Stimulated activated CD8-positive, alpha-beta memory T cell treated with anti-CD3 and anti-CD28 coated beads, Interleukin-4, amount 100 ng/mL, for 1 hour (primary cell): ENCODE data around the gene RPL32.
A peak's percentile ranks its signal among the peaks of the same experiment; 100 is the strongest.
"Not testable (repeated sequence)": the region's sequence is repeated elsewhere in the genome, so short reads cannot be mapped to it uniquely, and the experiment has no call there.

ENCODE experiments used
- DNase-seq, 2 donors: peaks; one replicate each; pipeline ENCODE4 v3.0.0-alpha.2; 2020; ENCODE audit warnings: low read depth in 2 of 2, low spot score in 1 of 2

Gene RPL32

DNA sequence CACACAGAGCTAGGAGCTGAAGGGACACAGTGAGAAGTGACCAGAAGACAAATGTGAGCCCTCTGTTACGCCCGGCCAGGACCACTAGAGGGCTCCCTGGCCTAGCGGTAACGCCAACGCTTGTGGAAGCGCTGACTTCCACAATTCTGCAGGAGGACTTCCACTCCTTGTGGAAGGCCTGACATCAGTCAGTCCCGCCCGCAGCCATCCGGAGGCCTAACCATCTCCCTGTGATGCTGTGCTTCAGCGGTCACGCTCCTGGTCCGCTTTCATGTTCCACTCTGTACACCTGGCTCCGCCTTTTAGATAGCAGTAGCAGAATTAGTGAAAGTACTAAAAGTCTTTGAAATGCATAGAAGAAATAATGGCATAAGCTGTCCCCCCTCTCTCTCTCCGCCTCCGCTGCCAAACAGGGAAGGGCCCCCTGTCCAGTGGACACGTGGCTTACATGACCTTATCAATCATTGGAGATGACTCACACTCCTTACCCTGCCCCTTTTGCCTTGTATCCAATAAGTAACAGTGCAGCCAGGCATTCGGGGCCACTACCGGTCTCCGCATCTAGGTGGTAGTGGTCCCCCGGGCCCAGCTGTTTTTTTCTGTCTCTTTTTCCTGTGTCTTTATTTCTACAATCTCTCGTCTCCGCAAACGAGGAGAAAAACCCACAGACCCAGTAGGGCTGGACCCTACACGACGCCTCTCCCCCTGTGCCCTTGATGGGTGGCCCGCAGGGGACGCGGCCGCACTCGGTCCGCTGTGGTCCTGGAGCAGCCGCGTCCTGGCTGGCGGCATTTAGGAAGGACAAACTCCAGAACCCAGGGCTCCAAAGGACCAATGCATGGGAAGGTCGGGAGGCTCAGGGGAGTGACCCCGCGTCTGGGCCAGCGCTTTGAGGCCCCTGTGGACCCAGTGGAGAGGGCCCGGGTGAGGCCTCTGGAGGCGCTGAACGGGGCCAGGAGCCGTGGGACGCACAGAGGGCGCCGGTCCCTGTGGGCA, 27.0 kb upstream of the RPL32 start:
- peak; percentile 26 to 32 for DNase-seq

DNA sequence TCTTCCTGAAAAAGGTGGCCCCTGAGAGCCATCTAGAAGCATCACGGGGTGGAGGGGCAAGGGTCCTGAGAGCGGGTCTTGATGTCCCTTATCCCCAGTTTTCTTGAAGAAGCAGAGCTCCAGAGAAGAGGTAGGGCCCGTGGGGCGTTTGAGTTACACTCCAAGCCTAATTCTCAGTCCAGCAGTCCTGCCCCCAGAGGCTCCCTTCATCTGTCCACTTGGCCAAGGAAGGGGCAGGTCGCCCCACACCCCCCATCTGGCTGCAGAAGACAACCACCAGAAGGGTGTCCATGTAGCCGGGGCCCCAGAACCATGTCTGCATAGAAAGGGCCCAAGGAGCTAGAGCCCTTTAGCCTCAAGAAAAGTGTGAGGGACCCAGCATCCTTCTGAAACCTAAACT, 25.5 kb upstream of the RPL32 start:
- no peak for DNase-seq

DNA sequence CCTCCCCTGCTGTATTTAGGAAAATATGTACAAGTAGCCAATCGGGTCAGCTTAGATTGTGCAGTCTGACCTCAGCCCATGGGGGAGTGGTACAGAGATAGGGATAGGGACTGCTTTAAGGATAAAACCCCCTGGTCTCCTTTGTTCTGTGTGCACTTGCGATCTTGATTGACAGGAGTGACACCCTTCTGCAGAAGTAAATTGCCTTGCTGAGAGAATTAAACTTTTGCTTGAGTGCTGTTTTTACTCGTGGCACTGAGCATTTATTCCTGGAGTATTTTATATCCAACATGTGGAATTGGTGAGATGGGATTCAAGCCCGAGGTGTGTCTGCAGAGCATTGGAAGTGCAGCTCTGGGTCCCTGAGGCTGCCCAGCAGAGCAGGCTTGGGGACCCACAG, 23.9 kb upstream of the RPL32 start:
- no peak for DNase-seq

DNA sequence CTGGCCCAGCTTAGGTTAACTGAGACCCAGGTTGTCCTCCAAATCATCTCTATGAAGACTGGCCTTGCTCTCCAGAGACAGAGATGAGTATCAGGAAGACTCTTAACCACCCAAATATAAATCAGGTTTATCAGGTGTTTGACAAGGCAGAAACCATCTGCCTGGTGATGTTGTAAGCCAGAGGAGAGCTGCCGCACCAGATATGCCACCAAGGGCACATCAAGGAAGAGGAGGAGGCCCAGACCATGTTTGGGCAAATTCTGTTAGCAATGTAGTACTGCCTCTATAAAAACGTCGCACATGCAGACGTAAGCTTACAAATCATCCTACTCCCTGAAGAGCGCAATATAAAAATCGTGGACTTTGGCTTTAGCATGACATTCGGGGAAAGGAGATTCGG, 21.0 kb upstream of the RPL32 start:
- DNase-seq: no peak

DNA sequence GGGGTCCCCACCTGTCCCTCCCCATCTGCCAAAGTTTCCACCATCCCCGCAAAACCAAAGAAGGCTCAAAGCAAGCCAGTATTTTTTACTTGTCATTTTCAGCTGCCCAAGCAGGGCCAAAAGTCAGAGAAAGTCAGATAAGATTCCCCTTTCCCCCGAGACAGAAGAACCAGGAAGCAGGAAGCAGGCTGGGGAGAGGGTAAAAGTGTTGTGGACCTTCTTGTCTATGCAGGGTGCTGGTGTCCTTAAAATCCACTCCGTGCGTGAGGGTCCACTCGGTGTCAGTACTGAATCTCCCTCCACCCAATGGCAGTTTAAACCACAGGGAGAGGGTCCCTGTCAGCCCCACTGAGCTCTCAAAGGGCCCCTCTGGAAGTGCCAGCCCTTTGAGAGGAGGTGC, 20.2 kb upstream of the RPL32 start:
- no peak for DNase-seq

DNA sequence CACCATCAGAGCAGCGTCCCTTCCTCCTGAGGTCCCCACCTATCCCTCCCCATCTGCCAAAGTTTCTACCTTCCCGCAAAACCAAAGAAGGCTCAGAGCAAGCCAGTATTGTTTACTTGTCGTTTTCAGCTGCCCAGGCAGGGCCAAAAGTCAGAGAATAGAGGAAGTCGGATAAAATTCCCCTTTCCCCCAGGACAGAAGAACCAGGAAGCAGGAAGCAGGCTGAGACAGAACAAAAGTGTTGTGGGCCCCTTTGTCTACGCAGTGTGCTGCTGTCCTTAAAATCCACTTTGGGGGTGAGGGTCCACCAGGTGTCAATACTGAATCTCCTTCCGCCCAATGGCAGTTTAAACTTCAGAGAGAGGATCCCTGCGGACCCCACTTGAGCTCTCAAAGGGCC, 18.5 kb upstream of the RPL32 start:
- no peak for DNase-seq

DNA sequence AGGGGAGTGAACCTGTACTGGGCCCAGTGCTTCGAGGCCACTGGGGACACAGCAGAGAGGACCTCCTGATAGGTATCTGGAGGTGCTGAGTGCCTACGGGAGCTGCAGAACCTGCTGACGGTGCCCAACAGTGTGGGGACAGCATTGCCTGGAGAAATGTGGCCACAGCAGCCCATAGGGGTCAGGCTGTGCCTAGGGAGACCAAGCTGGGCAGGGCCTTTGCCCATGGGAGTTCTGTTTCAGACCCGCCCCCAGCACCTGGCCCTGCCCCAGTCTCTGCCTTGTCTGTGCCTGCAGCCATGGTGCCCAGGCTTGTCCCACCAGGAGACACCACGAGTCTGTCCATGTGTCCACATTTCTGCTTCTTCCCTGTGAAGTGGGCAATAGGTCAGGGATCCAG, 15.3 kb upstream of the RPL32 start:
- DNase-seq: no peak

DNA sequence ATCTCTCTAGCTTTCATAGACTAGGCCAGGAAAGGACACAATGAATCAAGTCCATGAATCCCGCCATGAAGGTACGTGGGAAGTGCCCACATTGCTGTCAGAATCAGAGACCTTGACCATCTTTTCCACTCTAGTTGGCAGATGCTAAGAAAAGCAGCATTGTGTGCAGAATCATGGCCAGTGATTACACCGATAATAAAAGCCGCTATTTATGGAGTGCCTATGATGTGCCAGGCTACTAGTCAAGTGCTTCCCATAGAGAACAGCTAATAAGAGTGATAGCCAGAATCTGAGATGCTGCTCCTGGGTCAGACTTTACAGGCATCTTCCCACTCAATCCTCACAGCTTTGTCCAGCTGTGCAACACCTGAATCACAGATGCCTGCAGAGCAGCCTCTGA, 13.2 kb upstream of the RPL32 start:
- no peak for DNase-seq

DNA sequence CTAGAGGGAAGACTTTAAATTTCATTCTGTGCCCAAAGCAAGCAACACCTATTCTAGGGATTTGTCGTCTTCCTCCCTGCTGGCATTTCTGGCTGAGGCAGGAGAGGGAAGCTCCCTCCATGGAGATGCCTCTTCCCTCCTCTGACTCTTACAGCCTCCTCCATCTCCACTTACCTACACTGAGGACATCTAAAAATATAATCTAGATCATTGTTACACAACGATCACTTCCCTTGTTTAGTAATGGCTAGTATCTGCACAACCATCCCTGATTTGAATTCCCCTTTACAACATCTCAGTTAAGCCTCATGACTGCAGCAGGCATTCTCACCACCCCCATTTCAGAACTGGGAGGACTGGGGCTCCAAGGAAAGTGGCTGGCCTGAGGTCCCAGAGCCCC, 12.5 kb upstream of the RPL32 start:
- DNase-seq: not testable (repeated sequence)

DNA sequence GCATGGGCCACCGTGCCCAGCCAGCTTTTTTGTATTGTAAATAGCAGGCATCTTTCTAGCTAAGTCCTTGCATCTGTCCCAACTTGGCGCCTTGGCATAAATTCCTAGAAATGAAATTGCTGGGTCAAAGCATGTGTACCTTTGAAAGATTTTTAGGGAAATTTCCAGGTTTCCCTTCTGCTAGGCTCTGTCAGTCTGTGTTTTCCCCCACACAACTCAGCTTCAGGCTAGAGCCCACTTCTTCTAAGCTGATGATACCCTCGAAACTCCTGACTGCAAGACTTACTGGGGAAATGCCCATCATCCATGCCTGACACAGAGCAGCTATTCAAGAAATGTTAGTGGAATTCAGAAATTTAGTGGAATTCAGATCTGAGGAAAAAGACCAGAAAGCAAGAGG, 10.8 kb upstream of the RPL32 start:
- no peak for DNase-seq

DNA sequence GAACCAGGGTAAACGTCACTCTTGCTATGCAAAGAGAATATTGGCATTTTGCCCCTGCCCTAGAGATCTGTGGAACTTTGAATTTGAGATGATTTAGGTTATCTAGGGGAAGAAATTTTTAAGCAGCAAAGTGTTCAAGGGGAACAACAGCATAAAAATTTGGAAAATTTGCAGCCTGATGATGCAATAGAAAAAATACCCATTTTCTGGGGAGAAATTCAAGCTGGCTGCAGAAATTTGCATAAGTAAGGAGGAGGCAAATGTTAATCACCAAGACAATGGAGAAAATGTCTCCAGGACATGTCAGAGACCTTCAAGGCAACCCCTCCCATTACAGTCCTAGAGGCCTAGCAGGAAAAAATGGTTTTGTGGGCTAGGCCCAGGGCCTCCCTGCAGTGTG, 4.4 kb upstream of the RPL32 start:
- DNase-seq: no peak

DNA sequence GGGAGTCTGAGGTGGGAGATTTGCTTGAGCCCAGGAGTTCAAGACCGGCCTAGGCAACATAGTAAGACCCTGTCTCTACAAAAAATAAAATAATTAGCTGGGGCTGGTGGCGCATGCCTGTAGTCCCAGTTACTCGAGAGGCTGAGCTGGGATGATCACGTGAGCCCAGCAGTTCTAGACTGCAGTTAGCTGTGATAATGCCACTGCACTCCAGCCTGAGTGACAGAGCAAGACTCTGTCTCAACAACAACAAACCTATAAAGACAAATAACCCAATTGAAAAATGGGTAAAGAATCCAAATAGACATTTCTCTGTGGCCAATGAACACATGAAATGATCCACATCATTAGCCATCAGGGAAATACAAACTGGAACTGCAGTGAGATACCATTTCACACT, 1.1 kb upstream of the RPL32 start:
- DNase-seq: no peak

DNA sequence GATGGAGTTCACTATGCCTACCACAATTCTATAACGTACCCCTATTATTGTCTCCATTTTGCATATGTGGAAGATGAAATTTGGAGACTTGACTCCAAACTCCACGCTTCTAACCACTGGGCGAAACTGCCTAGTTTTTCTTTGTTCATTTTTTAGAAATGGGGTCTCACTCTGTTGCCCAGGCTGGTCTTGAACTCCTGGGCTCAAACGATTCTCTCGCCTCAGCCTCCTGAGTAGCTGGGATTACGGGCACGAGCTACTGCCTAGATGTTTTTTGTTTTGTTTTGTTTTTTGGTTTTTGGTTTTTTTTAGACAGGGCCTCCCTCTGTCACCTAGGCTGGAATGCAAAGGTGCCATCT, 584 bp upstream of the RPL32 start:
- DNase-seq: no peak

DNA sequence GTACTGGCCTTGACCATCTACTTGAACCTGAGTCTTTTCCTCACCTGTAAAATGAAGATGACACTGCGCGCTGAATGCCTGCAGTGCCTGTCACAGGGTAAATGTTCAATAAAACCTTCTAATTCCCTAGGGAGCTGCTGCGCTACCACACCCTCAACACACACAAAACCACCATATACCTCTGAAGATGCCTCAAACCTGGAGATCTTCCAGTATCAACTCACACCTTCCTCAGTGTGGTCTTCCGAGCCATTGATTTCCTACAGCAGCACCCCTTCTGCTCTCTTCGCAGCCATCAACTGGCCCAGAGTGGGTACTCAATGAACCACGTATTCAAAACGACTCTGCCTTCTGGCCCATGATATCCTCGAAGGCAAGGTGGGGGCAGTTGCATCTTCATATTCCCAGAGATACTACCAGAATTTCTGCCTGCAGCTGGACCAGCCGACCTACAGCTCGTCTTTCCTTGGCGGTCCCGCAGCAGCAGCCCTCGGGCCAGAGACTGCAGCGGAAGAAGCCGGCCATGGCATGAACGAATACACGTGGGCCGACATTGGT, 695 bp downstream of the RPL32 start:
- DNase-seq: no peak

DNA sequence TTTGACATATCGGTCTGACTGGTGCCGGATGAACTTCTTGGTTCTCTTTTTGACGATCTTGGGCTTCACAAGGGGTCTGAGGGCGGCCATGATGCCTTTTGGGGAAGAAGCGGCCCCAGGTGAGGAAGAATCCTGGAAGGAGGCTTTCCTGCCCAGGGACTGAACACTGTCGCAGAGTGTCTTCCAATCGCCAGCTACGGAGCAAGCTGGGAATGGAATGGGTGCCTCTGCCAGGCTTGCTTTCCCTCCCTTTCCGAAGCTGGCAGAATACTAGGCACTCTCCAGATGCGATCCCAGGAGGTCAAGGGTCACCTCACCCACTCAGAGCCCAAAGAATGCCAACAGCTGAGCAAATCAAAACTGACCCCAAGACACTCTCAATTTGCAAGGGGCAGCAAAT, 1.2 kb downstream of the RPL32 start:
- DNase-seq: not testable (repeated sequence)

DNA sequence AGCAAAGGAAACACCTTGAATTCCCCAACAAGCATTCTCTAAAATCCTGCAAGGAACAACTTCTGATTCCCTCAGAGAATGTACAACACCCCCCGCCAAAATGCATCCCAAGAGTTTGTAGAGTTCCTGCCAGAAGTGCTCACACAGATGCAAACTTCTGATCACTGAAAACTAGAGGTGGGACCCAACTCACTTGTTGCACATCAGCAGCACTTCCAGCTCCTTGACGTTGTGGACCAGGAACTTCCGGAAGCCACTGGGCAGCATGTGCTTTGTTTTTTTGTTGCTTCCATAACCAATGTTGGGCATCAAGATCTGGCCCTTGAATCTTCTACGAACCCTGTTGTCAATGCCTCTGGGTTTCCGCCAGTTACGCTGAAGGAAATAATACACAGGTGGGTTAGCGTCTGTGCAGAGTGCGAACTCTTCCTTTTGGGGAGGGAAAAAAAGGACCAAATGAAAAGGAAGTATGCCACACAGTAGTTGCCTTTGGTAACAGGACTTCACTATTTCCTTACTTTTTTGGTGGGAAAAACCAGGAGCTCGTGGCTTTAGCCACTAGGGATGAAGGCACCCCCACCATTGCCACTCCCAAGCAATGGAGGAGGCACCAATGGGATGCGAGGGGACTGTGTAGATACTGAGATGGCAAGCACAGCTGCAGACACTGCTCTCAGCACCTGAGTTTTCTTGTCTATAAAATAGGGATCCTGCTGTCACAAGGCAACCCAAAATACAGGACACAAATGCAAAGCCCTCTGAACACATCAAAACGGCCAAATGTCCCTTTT, 2.0 kb downstream of the RPL32 start:
- DNase-seq: no peak

DNA sequence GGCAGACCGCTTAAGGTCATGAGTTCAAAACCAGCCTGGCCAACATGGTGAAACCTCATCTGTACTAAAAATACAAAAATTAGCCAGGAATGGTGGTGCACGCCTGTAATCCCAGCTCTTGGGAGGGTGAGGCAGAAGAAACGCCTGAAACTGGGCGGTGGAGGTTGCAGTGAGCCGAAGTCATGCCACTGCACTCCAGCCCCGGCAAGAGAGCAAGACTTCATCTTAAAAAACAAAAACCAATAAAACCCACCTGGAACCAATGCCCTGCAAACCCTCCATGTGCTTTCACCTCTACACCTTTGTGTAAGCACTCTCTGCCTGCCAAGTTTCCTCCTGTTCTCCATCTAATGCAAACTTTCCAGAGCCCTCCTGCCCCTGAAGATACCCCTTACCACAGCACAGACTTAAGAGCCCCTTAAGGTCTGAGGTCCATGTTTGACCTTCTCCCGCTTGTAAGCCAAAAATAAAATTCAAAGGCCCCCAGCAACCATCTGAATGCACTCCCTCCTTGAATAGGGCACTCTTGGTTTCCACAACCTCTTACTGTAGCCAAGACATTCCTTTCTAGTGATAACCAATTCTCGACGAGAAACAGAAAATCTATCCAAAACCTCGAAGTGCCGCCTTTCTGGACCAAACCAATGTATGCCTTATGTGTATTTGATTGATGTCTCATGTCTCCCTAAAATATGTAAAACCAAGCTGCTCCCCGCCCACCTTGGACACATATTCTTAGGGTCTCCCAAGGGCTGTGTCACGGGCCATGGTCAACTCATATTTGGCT, 3.0 kb downstream of the RPL32 start:
- DNase-seq: no peak

DNA sequence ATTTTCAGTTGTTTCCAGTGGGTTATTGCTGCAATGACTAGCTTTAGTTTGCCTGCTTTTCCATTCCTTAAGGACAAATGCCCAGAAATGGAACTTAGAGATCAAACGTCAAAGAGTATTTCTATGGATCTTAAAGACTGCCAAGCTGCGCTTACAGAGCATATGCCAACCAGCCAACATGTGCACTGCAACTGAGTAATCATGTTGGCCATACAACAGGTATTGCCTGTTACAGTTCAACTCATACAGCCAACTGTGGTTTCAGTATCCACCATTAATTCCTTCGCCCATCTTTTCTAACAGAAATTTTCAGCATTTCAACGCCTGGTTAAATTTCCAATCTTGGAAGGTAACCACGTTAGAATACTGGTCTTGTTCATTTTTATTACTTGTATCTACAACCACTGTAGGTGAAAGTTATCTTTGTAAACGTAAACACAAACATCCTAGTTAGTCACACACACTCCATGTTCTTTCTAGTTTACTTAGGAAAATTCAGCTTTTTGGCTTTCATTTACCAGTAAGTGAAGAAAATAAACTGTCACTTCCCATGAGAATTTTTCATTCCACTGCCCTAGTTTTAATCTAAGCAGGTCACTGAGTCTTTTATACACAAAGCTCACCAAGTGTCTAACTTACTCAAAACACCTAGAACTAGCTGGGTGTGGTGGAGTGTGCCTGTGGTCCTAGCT, 3.9 kb downstream of the RPL32 start:
- no peak for DNase-seq

DNA sequence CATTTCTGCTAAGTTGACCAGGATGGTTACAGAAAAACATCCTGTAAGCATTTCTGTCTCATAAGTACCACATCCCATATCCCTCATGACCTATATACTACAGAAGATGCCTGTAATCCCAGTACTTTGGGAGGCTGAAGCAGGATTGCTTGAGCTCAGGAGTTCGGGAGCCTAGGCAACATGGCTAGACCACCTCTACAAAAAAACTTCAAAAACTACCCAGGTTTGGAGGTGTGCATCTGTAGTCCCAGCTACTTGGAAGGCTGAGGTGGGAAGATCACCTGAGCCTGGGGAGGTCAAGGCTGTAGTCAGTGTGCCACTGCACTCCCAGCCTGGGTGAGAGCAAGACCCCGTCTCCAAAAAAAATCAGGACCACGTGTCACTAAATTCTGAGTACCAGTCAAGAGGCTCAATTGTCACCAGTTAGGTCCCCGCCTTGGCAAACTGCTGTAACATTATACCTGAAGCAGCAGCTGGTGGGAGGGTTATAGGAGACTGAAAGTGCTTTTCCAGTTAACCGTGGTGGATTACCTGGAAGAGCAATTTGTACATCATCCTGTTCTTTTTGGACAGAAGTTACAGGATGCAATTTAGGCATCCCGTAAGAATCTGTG, 6.2 kb downstream of the RPL32 start:
- DNase-seq: no peak
